ENCODE results near the gene SUMF1.

The SUMF1 gene

DNA sequence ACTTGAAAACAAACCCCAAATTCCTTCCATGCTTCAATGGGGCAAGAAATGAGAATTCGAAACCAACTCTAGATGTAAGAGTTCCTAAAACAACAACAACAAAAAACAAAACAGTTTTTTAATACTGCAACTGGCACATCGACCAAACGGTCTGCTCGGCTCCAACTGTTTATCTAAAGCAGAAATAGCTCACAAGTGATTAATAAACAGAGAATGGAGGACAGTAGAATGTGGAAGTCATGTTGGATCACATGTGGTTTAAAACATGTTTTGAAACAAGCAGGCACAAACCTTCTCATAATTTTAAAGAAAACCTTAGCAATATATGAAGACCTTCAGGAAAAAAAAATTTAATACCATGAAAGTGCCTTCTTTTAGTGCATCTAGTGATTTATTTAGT is 108.8 kb downstream of the SUMF1 start:
- TF ChIP-seq FOXM1 (IDR thresholded peaks at IDR 0.05; ENCODE audit: borderline replicate concordance, low read depth) (no peak), EP300 (IDR thresholded peaks at IDR 0.05; ENCODE audit: borderline replicate concordance) (no peak), ZBTB7A (IDR thresholded peaks at IDR 0.05; ENCODE audit: low read depth) (no peak), NFIC (IDR thresholded peaks at IDR 0.05) (no peak), TCF12 (IDR thresholded peaks at IDR 0.05; ENCODE audit: low read depth) (no peak), CEBPB (IDR thresholded peaks at IDR 0.05) (no peak), RAD21 (IDR thresholded peaks at IDR 0.05; ENCODE audit: low read depth) (no peak), TEAD4 (IDR thresholded peaks at IDR 0.05) (no peak), TAF1 (IDR thresholded peaks at IDR 0.05; ENCODE audit: low read depth) (no peak), YY1 (IDR thresholded peaks at IDR 0.05; ENCODE audit: low read depth) (no peak), EGR1 (IDR thresholded peaks at IDR 0.05) (no peak), CREB1 (IDR thresholded peaks at IDR 0.05; ENCODE audit: low read depth) (no peak)
- TF ChIP-seq, protein P1, sequence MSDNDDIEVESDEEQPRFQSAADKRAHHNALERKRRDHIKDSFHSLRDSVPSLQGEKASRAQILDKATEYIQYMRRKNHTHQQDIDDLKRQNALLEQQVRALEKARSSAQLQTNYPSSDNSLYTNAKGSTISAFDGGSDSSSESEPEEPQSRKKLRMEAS (IDR thresholded peaks at IDR 0.05), result no peak
- TF ChIP-seq, protein P2, sequence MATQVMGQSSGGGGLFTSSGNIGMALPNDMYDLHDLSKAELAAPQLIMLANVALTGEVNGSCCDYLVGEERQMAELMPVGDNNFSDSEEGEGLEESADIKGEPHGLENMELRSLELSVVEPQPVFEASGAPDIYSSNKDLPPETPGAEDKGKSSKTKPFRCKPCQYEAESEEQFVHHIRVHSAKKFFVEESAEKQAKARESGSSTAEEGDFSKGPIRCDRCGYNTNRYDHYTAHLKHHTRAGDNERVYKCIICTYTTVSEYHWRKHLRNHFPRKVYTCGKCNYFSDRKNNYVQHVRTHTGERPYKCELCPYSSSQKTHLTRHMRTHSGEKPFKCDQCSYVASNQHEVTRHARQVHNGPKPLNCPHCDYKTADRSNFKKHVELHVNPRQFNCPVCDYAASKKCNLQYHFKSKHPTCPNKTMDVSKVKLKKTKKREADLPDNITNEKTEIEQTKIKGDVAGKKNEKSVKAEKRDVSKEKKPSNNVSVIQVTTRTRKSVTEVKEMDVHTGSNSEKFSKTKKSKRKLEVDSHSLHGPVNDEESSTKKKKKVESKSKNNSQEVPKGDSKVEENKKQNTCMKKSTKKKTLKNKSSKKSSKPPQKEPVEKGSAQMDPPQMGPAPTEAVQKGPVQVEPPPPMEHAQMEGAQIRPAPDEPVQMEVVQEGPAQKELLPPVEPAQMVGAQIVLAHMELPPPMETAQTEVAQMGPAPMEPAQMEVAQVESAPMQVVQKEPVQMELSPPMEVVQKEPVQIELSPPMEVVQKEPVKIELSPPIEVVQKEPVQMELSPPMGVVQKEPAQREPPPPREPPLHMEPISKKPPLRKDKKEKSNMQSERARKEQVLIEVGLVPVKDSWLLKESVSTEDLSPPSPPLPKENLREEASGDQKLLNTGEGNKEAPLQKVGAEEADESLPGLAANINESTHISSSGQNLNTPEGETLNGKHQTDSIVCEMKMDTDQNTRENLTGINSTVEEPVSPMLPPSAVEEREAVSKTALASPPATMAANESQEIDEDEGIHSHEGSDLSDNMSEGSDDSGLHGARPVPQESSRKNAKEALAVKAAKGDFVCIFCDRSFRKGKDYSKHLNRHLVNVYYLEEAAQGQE (IDR thresholded peaks at IDR 0.05; ENCODE audit: low read depth), result no peak
- TF ChIP-seq, protein P3, sequence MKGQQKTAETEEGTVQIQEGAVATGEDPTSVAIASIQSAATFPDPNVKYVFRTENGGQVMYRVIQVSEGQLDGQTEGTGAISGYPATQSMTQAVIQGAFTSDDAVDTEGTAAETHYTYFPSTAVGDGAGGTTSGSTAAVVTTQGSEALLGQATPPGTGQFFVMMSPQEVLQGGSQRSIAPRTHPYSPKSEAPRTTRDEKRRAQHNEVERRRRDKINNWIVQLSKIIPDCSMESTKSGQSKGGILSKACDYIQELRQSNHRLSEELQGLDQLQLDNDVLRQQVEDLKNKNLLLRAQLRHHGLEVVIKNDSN (IDR thresholded peaks at IDR 0.05), result no peak

DNA sequence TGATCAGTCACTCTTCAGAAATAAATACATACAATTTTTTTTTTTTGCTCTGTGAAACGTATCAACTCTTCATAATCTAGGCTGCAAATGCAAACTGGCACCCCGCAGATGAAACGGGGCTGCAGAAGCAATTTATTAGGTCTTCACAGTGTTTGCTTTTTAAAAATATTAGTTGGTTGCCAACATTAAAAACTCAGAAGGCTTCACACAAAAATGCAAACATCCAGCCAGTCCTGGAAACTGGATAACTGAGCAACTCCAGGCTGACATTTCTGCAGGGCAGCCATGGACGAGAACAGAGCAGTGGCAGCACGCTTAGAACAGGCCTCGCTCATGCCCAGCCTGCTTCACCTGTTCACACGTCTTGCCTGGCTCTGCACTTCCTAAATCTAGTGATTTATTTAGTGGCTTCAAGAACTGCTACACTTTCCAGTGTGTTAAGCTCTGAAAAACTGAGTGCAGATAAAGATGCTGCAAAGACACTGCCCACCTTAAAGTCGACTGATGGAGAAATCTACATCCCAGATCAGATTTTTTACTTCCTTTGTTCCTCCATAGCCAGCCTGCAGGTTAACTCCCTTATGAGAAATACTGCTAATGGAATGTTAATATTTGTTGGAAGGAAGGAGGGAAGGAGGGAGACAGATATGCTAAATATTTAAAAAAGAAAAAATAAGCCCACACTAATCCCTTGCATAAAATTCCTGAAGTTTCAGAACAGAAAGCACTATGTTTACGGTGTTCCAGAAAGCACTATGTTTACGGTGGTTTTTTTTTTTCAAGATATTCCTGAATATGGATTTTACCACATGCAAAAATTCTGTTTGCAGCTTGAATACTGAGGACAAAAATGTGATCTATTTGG is 110.3 kb downstream of the SUMF1 start:
- TF ChIP-seq, protein P3 (IDR thresholded peaks at IDR 0.05), result no peak
- TF ChIP-seq TAF1 (IDR thresholded peaks at IDR 0.05; ENCODE audit: low read depth), result no peak
- no peak for TF ChIP-seq EGR1 (IDR thresholded peaks at IDR 0.05)
- TF ChIP-seq CEBPB (IDR thresholded peaks at IDR 0.05), result no peak
- no peak for TF ChIP-seq CREB1 (IDR thresholded peaks at IDR 0.05; ENCODE audit: low read depth)
- TF ChIP-seq, protein P2 (IDR thresholded peaks at IDR 0.05; ENCODE audit: low read depth), result no peak
- TF ChIP-seq ZBTB7A (IDR thresholded peaks at IDR 0.05; ENCODE audit: low read depth), result no peak
- no peak for TF ChIP-seq FOXM1 (IDR thresholded peaks at IDR 0.05; ENCODE audit: borderline replicate concordance, low read depth)
- no peak for TF ChIP-seq RAD21 (IDR thresholded peaks at IDR 0.05; ENCODE audit: low read depth)
- no peak for TF ChIP-seq YY1 (IDR thresholded peaks at IDR 0.05; ENCODE audit: low read depth)
- TF ChIP-seq EP300 (IDR thresholded peaks at IDR 0.05; ENCODE audit: borderline replicate concordance), result no peak
- TF ChIP-seq, protein P1 (IDR thresholded peaks at IDR 0.05), result no peak
- no peak for TF ChIP-seq TCF12 (IDR thresholded peaks at IDR 0.05; ENCODE audit: low read depth)

DNA sequence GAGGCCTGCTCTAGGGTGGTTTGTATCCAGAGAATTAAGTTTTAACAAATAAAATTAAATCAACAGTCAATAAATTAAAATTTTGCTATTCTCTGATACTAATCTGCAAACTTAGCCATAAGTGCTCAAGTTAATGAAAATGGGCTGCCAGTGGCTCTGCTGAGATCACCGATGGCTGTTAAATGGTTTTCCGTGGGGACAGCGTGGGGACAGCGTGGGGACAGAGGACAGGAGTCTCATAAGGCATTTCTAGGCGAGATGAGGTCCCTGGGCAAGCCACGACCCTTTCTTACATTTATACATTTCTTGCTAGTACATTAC is 110.9 kb downstream of the SUMF1 start:
- TF ChIP-seq EGR1 (IDR thresholded peaks at IDR 0.05) (no peak), TAF1 (IDR thresholded peaks at IDR 0.05; ENCODE audit: low read depth) (no peak), YY1 (IDR thresholded peaks at IDR 0.05; ENCODE audit: low read depth) (no peak), RAD21 (IDR thresholded peaks at IDR 0.05; ENCODE audit: low read depth) (no peak), CREB1 (IDR thresholded peaks at IDR 0.05; ENCODE audit: low read depth) (no peak)
- TF ChIP-seq, protein P2 (IDR thresholded peaks at IDR 0.05; ENCODE audit: low read depth), result no peak

All from Ishikawa (cell line).